Fibroblast of skin of abdomen (primary cell): ENCODE results near the gene WDR17.
"Not testable (repeated sequence)": the region's sequence is repeated elsewhere in the genome, so short reads cannot be mapped to it uniquely, and the experiment has no call there.

ENCODE experiments used
- DNase-seq: peaks from one replicate; pipeline ENCODE4 v3.0.0-alpha.2; 2013

The WDR17 gene

DNA sequence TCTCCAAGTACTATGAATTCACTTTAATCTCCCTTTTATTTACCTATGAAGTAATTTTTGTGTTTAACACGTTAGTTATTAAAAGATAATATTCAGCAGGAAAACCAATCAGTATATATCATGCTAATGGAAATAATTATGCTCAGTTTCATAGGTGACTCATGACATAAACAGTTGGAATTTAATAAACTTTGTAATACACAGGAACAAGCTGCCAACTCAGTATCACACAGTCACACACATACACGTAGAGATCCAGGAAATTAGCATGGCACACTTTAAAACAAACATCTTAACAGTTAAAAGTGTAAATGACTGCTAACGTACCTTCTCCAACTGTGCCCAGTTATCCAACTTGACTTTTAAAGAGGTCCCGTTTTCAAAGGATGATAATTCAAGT is 127.5 kb downstream of the WDR17 start:
- DNase-seq, result peak; percentile 64

DNA sequence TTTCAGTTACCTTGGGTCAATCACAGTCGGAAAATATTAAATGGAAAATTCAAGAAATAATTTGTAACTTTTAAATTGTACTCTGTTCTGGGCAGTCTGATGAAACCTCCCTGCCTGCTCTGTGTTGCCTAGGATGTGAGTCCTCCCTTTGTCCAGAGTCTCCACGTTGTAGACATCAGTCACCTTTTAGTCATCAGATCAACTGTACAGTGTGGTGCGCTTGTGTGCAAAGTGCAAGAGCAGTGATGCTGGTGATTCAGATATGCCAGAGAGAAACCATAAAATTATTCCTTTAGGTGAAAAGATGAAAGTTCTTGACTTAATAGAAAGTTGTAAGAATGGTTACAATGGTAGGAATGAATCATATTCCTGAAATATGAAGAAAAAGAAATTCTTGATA is 128.3 kb downstream of the WDR17 start:
- peak; percentile 83 for DNase-seq

DNA sequence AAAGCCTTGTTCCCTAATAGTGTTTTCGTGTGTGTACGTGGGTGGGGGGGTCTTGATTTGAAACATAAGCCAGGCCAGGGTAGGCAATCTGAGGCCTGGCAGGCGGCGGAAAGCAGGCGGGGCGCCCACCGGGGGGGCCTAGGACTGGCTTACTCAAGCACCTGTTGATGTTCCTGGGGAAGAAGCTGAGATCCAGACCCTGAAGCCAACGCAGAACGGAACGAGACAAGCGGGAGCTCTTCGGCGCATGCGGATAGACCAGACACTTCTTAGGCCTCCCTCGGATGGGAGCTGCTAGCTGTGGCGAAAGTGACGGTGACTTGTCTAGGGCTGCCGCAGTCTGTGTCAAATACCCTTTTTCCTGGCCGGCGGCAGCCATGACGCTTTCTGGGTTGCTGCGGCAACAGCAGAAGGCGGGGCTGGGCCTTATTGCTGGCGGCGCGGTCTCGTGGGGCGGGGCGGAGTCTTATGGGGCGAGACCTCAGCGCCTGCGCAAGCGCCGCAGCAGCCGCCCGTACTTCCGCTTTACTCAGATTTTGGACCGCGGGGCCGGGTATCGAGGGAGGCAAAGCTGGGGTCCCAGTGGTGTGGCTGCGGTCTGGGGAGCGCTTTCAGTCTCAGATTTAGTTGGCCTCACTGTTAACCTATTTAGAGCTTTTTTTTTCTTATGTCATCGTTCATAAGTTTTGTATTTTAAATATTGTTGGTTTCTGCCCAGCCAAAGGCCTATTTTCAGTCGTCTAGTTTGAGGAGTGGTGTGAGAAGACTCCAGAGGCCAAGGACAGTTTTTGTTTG is 129.7 kb downstream of the WDR17 start, which contains the start of gene SPATA4:
SPATA4 (minus strand) TSS at position 402 of the 795 bp plus-strand sequence; CDS start at position 379, 23 bp downstream.
- DNase-seq, result peak; percentile 91

DNA sequence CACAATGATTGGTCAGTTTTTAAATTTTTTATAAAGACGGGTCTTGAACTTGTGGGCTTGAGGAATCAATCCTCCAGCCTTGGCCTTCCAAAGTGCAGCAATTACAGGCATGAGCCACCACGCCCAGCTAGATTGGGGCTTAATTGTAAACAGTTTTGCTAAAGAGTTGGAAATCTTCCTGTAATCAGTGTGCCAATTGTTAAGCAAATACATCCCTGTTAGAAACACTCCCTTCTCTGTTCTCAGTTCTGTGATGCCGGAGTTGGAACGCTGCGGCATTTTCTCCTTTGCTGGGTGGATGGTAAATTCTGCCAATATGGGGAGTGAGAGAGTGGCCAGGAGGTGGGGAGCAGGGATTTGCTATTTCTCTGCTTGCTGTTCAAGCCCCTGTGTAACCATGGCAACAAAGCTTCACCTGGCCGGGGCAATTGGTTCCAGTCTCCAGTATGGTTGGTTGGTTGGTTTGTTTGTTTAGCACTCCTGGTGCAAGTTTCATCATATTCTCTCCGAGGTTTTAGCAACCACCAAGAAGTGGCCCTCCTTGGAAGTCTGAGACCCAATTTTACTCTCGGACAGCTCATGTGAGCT is 132.8 kb downstream of the WDR17 start:
- DNase-seq, result no peak

GRCh38 chr4:176205299-176205698 is 139.7 kb downstream of the WDR17 start:
- DNase-seq, result no peak

- no peak for DNase-seq
Measured at GRCh38 chr4:176207839-176208238, 142.2 kb downstream of the WDR17 start.

DNA sequence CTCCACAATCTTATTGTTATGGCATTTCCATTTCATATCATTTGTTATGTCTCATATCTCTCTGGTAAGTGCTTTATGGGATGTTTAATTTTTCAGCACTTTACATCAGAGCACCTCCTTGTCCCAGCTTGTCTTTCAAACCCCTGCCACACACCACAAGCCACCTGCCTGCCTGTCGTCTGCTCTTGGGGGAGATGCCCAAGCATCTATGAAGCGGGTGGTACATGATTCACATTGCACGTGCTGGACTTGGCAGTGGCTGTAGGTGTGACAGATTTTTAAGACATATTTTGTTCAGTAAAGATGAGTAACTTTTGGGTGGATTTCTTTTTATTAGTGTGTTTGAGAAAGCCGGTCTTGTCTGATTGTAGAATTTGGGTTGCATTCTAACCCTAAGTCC is 143.9 kb downstream of the WDR17 start:
- DNase-seq, result no peak

- no peak for DNase-seq
Measured at GRCh38 chr4:176210101-176210500, 144.5 kb downstream of the WDR17 start.

- DNase-seq, result no peak
Measured at GRCh38 chr4:176210579-176211296, 145.1 kb downstream of the WDR17 start.

DNA sequence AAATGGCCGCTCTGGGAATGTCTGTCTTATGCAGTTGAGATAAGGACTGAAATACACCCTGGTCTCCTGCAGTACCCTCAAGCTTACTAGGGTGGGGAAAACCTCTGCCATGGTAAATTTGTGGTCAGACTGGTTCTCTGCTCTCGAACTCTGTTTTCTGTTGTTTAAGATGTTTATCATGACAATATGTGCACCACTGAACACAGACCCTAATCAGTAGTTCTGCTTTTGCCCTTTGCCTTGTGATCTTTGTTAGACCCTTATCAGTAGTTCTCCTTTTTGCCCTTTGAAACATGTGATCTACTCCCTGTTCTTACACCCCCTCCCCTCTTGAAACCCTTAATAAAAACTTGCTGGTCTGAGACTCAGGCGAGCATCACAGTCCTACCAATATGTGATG is 146.7 kb downstream of the WDR17 start:
- DNase-seq, result not testable (repeated sequence)

GRCh38 chr4:176217510-176217909 is 151.9 kb downstream of the WDR17 start:
- DNase-seq, result no peak

- DNase-seq, result no peak
Measured at GRCh38 chr4:176222149-176222548, 156.5 kb downstream of the WDR17 start.

GRCh38 chr4:176223561-176223960 is 157.9 kb downstream of the WDR17 start:
- DNase-seq, result no peak

GRCh38 chr4:176226736-176227135 is 161.1 kb downstream of the WDR17 start:
- DNase-seq, result no peak

- DNase-seq, result no peak
Measured at GRCh38 chr4:176229645-176230044, 164.0 kb downstream of the WDR17 start.
